ENCODE data around the gene SCGB1D2. TPM values are rescaled to one million over a fixed set of nuclear protein-coding genes. Genes with fewer than 3 reads are reported as not detected.
A peak's percentile ranks its signal among the peaks of the same experiment; 100 is the strongest.
"Not testable (repeated sequence)": the region's sequence is repeated elsewhere in the genome, so short reads cannot be mapped to it uniquely, and the experiment has no call there.

SCGB1D2 gene
- not detected in 2 replicates for total RNA-seq (2014; rRNA removed; shearing (Covaris generic))

DNA sequence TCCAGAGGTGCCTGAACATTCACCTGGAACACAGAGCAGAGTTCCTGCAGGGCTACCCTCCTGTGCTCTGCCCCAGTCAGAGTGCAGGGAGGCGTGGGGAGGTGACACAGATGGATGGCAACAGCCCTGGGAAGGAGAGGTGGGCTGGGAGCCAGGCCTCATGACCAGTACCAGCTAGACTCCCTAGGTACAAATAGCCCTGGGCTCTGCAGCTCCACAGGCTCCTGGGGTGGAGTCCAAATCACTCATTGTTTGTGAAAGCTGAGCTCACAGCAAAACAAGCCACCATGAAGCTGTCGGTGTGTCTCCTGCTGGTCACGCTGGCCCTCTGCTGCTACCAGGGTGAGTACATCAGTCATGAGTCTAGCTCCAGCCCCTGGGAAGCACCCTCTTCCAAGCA is at the start of gene SCGB1D2:
SCGB1D2 (plus strand) TSS at position 219 of the 400 bp plus-strand sequence; CDS start at position 288, 69 bp downstream.
- Histone ChIP-seq H3K36me3 (no peaks in the 10 kb centered on the region), H3K4me1 (no peaks in the 10 kb centered on the region), H3K27me3 (no peaks in the 10 kb centered on the region), H3K27ac (no peak within 1 kb of the TSS), H3K9me3 (replicated peaks) (no peaks in the 10 kb centered on the region), H3K4me3 (no peak within 1 kb of the TSS)
- DNase-seq = peak; percentile 8 to 9

- peak; percentile 12 to 31 for DNase-seq
- H3K4me3 ChIP-seq = no peak overlapping the region
- H3K36me3 ChIP-seq = no peaks in the 10 kb centered on the region
- H3K27ac ChIP-seq = no peak overlapping the region
- no peaks in the 10 kb centered on the region for H3K4me1 ChIP-seq
- no peaks in the 10 kb centered on the region for H3K9me3 ChIP-seq (replicated peaks)
- peaks cover 8% of the 10 kb centered on the region; the same call in 1 of the 2 replicates for H3K27me3 ChIP-seq
Measured at GRCh38 chr11:62193952-62194351, 48.1 kb upstream of the SCGB1D2 start.

- not testable (repeated sequence) for H3K27ac ChIP-seq; H3K27me3 ChIP-seq; H3K36me3 ChIP-seq; H3K4me1 ChIP-seq; H3K9me3 ChIP-seq (replicated peaks); H3K4me3 ChIP-seq; DNase-seq
Measured at GRCh38 chr11:62195010-62195409, 47.0 kb upstream of the SCGB1D2 start.

DNA sequence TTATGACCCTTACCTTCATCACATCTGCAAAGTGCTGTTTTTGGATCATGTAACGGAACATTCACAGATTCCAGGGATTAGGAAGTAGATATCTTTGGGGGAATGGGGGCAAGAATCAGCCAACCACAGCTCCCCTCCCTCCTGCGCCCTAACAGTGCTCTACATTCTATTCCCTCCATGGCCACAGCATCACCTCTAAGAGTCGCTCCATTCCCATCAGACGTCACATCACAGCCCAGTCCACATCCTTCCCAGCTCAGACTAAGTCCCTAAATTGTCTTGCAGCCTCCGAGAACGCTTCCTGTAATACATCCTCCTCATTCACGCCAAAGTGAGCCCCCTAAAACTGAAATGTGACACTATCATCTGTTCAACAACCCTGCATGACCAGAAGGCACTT is 46.1 kb upstream of the SCGB1D2 start:
- no peak overlapping the region for H3K27ac ChIP-seq
- no peaks in the 10 kb centered on the region for H3K9me3 ChIP-seq (replicated peaks)
- no peaks in the 10 kb centered on the region for H3K36me3 ChIP-seq
- peaks cover 3% of the 10 kb centered on the region; the same call in 1 of the 2 replicates for H3K27me3 ChIP-seq
- H3K4me3 ChIP-seq = no peak overlapping the region
- no peak for DNase-seq
- H3K4me1 ChIP-seq = no peaks in the 10 kb centered on the region

DNA sequence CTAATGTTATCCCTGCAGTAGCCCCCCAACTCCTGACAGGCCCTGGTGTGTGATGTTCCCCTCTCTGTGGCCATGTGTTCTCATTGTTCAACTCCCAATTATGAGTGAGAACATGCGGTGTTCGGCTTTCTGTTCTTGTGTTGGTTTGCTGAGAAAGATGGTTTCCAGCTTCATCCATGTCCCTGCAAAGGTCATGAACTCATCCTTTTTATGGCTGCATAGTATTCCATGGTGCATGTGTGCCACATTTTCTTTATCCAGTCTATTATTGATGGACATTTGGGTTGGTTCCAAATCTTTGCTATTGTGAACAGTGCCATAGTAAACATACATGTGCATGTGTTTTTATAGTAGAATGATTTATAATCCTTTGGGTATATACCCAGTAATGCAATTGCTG is 44.6 kb upstream of the SCGB1D2 start:
- H3K36me3 ChIP-seq; H3K27me3 ChIP-seq; H3K4me1 ChIP-seq; H3K9me3 ChIP-seq (replicated peaks); DNase-seq; H3K4me3 ChIP-seq; H3K27ac ChIP-seq: not testable (repeated sequence)

DNA sequence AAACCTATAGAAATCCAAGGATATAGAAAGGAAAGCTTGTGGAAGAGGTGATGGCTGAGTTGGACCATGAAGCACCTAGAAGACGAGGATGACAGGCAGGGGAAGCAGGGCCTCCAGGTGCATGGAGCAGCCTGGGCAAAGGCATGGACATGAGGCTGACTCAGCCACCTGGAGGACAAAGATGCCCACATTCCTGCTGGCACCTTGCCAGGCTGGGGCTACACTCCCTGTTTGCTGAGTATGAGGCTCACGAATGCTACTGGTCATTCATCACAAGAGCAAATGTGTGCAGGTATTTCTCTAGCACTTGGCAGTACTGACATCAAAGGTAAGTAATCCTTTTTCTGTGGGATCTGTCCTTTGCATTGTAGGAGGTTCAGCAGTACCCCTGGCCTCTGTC is 40.7 kb upstream of the SCGB1D2 start:
- Histone ChIP-seq H3K4me3 (no peak overlapping the region), H3K36me3 (no peaks in the 10 kb centered on the region), H3K9me3 (replicated peaks) (no peaks in the 10 kb centered on the region), H3K4me1 (no peaks in the 10 kb centered on the region), H3K27ac (no peak overlapping the region), H3K27me3 (no peaks in the 10 kb centered on the region; the same call in none of the 2 replicates)
- no peak for DNase-seq

DNA sequence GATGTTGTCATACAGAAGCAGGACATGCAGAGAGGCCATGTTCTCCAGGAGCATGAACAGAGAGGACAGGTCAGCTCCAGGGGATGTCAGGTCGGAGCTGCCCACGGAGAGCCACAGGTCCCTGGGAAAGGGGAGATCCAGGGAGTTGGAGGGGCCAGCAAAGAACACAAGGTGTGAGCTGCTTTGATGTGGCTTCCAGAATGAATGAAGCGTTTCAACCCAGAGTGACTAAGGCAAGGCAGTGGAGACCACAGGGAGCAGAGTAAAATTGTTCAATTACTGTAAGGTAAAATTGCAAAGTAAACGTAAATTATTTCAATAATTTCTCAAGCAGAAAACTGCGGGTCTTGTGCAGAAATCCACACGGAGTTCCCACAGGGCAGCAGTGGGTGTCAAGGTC is 39.1 kb upstream of the SCGB1D2 start:
- no peak for DNase-seq
- Histone ChIP-seq H3K4me3 (no peak overlapping the region), H3K27ac (no peak overlapping the region), H3K9me3 (replicated peaks) (no peaks in the 10 kb centered on the region), H3K27me3 (peaks cover 3% of the 10 kb centered on the region; the same call in 1 of the 2 replicates), H3K36me3 (no peaks in the 10 kb centered on the region), H3K4me1 (no peaks in the 10 kb centered on the region)

DNA sequence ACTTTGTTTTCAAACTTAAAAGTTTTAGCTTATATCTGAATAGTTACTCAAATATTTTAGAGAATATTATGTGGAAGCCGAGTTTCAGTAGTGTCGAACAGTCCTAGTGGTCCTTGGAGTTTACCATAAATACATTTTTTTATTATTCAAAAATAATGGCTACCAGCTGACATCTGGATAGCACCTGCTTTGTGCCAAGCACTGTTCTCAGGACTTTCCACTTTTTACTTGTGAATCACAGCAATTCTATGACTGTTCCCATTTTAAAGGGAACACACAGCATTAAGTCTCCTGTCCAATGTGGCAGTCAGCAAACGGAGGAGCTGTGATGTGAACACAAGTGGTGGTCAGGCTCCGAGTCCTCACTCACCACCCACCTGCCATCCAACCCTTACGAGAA is 37.6 kb upstream of the SCGB1D2 start:
- H3K27ac ChIP-seq = no peak overlapping the region
- peaks cover 3% of the 10 kb centered on the region; the same call in 1 of the 2 replicates for H3K27me3 ChIP-seq
- no peak for DNase-seq
- H3K4me1 ChIP-seq = no peaks in the 10 kb centered on the region
- no peaks in the 10 kb centered on the region for H3K9me3 ChIP-seq (replicated peaks)
- no peak overlapping the region for H3K4me3 ChIP-seq
- H3K36me3 ChIP-seq = no peaks in the 10 kb centered on the region

GRCh38 chr11:62205441-62205840 is 36.6 kb upstream of the SCGB1D2 start:
- no peak overlapping the region for H3K4me3 ChIP-seq
- DNase-seq = no peak
- no peaks in the 10 kb centered on the region for H3K4me1 ChIP-seq
- H3K9me3 ChIP-seq (replicated peaks) = no peaks in the 10 kb centered on the region
- no peaks in the 10 kb centered on the region for H3K36me3 ChIP-seq
- H3K27ac ChIP-seq = no peak overlapping the region
- H3K27me3 ChIP-seq = peaks cover 3% of the 10 kb centered on the region; the same call in 1 of the 2 replicates

DNA sequence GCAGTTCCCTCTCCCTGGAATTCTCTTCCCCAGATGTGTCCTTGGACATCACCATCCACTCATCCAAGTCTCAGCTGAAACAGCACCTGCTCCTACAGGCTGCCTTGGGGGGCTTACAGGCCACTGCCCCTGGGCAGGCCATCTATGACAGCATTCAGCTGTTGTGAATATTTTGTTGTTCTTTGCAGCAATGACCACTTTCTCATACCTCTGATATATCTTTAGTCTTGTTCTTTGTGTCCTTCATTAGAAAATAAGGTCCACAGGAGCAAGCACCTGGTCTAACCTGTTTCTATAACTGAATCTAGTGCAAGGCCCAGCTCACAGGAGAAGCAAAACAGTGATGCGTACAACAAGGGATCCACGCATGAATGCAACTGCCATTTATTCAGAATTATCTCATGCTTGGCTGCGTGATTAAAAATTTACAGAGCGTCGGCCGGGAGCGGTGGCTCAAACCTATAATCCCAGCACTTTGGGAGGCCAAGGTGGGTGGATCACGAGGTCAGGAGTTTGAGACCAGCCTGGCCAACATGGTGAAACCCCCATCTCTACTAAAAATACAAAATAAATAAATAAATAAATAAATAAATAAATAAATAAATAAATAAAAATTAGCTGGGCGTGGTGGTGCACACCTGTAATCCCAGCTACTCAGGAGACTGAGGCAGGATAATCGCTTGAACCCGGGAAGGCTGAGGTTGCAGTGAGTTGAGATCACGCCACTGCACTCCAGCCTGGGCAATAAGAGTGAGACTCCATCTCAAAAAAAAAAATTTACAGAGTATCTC is 35.6 kb upstream of the SCGB1D2 start:
- not testable (repeated sequence) for H3K4me3 ChIP-seq; H3K36me3 ChIP-seq; H3K27me3 ChIP-seq; DNase-seq; H3K27ac ChIP-seq; H3K9me3 ChIP-seq (replicated peaks); H3K4me1 ChIP-seq

DNA sequence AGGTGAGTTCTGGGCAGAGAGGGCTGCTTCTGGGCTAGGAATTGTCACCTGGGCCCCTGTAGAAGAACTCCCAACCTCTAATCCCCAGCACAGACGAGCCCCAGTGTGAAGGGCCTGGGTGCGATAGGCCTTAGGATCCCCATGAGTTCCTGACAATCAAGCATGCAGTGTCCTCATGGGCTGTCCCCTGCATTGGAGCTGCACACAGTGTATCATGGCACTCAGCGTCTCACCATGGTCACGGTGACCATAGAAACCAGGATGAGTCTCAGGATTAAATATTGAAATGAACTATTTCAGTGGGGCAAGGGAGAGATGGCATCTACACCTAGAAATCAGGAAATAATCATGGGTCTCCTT is 33.3 kb upstream of the SCGB1D2 start:
- no peak overlapping the region for H3K4me3 ChIP-seq
- no peaks in the 10 kb centered on the region for H3K9me3 ChIP-seq (replicated peaks)
- H3K27ac ChIP-seq = no peak overlapping the region
- no peak for DNase-seq
- H3K4me1 ChIP-seq = no peaks in the 10 kb centered on the region
- H3K36me3 ChIP-seq = no peaks in the 10 kb centered on the region
- H3K27me3 ChIP-seq = peaks cover 3% of the 10 kb centered on the region; the same call in 1 of the 2 replicates

- Histone ChIP-seq H3K36me3 (no peaks in the 10 kb centered on the region), H3K27ac (no peak overlapping the region), H3K27me3 (peaks cover 11% of the 10 kb centered on the region), H3K4me1 (no peaks in the 10 kb centered on the region), H3K9me3 (replicated peaks) (no peaks in the 10 kb centered on the region), H3K4me3 (no peak overlapping the region)
- peak in 1 of 2 experiments; percentile 31 for DNase-seq
Measured at GRCh38 chr11:62217191-62217748, 24.8 kb upstream of the SCGB1D2 start.

GRCh38 chr11:62221498-62221897 is 20.5 kb upstream of the SCGB1D2 start:
- Histone ChIP-seq H3K36me3 (no peaks in the 10 kb centered on the region), H3K27me3 (peaks cover 11% of the 10 kb centered on the region), H3K4me3 (no peak overlapping the region), H3K27ac (no peak overlapping the region), H3K9me3 (replicated peaks) (no peaks in the 10 kb centered on the region; the same call in 1 of the 2 replicates), H3K4me1 (no peaks in the 10 kb centered on the region)
- no peak for DNase-seq

GRCh38 chr11:62223095-62223494 is 18.9 kb upstream of the SCGB1D2 start:
- DNase-seq = no peak

GRCh38 chr11:62233730-62234129 is 8.3 kb upstream of the SCGB1D2 start:
- no peaks in the 10 kb centered on the region for H3K36me3 ChIP-seq
- H3K9me3 ChIP-seq (replicated peaks) = no peaks in the 10 kb centered on the region
- DNase-seq = no peak
- no peaks in the 10 kb centered on the region for H3K4me1 ChIP-seq
- no peak overlapping the region for H3K27ac ChIP-seq
- no peaks in the 10 kb centered on the region for H3K27me3 ChIP-seq
- no peak overlapping the region for H3K4me3 ChIP-seq

More at GRCh38 chr11:62223095-62223494, 18.9 kb upstream of the SCGB1D2 start:
- Histone ChIP-seq H3K27ac (no peak overlapping the region), H3K4me1 (no peaks in the 10 kb centered on the region), H3K4me3 (no peak overlapping the region), H3K9me3 (replicated peaks) (no peaks in the 10 kb centered on the region; the same call in 1 of the 2 replicates), H3K36me3 (no peaks in the 10 kb centered on the region), H3K27me3 (no peaks in the 10 kb centered on the region)
